ENCODE data around the gene THRAP3. TPM values are rescaled to one million over a fixed set of nuclear protein-coding genes. Genes with fewer than 3 reads are reported as not detected.

Gene THRAP3
- total RNA-seq, 1 experiment from 2014 or later = 133 TPM

DNA sequence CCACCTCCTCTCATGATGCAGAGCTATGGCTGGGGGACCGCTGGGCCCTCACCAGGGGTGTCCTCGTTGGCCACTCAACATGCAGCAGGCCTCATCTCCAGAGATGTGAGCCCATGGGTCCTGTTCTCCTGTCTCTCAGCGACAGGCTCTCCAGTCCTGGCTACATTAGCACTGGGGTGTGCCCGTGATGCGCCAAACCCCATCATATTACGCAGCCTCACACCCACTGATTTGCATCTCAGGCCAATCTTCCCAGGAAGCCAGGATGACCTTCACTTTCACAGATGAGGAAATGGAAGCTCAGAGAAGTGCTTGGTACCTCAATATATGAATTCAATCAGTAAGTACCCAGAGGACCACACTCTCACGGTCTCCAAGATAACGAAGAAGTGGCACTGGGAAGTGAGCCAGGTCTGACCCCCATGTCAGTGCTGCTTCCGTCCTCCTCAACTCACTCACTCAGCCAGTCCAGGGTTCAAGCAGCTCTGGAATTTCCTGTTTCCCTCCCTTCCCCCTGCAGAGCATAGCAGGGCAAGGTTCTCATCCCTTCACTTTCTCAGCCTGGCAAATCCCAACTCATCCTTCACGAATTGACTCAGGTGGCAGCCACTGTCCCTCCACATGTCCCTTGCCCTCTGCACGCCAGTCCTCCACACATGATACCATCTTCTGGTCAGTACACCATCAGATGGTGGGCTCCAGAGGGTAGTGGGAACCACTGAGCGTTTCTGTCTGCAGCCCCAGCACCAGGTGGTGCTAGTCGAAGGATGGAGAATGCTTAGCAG, 128.1 kb downstream of the THRAP3 start:
- intact Hi-C loops (cut with micrococcal nuclease; ENCODE audit: unreplicated experiment) = no loop called here
- Histone ChIP-seq H3K9me3 (ENCODE audit: low read depth, low read length, poor library complexity, severe bottlenecking) (no peaks in the 10 kb centered on the region), H3K4me1 (ENCODE audit: insufficient read depth, low read length, poor library complexity, severe bottlenecking) (peaks cover 19% of the 10 kb centered on the region), H3K4me3 (ENCODE audit: low read depth, low read length, poor library complexity, severe bottlenecking) (no peak overlapping the region), H3K27ac (ENCODE audit: low read depth, low read length, poor library complexity, severe bottlenecking) (peak overlapping the region; percentile 66), H3K36me3 (ENCODE audit: insufficient read depth, low read length, poor library complexity, severe bottlenecking) (peaks cover 54% of the 10 kb centered on the region), H3K27me3 (replicated peaks; ENCODE audit: insufficient read depth, low read depth, low read length, poor library complexity) (no peaks in the 10 kb centered on the region)
- peak; percentile 34 for DNase-seq (ENCODE audit: low spot score)
- CTCF ChIA-PET = no interaction called here
- POLR2A ChIA-PET (ENCODE audit: low non-redundant PET) = interaction anchor here (0.5 kb wide), 1 partner anchor 34 kb away, joined by 3 read pairs; no protein-coding TSS in a partner anchor
- no TSS peak for BruUV-seq (replicated peaks)
- no peak for TF ChIP-seq EZH2 (IDR thresholded peaks at IDR 0.05; ENCODE audit: borderline replicate concordance, low read depth, low read length, poor library complexity, severe bottlenecking)
- TF ChIP-seq, protein P1, sequence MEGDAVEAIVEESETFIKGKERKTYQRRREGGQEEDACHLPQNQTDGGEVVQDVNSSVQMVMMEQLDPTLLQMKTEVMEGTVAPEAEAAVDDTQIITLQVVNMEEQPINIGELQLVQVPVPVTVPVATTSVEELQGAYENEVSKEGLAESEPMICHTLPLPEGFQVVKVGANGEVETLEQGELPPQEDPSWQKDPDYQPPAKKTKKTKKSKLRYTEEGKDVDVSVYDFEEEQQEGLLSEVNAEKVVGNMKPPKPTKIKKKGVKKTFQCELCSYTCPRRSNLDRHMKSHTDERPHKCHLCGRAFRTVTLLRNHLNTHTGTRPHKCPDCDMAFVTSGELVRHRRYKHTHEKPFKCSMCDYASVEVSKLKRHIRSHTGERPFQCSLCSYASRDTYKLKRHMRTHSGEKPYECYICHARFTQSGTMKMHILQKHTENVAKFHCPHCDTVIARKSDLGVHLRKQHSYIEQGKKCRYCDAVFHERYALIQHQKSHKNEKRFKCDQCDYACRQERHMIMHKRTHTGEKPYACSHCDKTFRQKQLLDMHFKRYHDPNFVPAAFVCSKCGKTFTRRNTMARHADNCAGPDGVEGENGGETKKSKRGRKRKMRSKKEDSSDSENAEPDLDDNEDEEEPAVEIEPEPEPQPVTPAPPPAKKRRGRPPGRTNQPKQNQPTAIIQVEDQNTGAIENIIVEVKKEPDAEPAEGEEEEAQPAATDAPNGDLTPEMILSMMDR (conservative IDR thresholded peaks at IDR 0.05; ENCODE audit: low read depth, low read length) = no peak

DNA sequence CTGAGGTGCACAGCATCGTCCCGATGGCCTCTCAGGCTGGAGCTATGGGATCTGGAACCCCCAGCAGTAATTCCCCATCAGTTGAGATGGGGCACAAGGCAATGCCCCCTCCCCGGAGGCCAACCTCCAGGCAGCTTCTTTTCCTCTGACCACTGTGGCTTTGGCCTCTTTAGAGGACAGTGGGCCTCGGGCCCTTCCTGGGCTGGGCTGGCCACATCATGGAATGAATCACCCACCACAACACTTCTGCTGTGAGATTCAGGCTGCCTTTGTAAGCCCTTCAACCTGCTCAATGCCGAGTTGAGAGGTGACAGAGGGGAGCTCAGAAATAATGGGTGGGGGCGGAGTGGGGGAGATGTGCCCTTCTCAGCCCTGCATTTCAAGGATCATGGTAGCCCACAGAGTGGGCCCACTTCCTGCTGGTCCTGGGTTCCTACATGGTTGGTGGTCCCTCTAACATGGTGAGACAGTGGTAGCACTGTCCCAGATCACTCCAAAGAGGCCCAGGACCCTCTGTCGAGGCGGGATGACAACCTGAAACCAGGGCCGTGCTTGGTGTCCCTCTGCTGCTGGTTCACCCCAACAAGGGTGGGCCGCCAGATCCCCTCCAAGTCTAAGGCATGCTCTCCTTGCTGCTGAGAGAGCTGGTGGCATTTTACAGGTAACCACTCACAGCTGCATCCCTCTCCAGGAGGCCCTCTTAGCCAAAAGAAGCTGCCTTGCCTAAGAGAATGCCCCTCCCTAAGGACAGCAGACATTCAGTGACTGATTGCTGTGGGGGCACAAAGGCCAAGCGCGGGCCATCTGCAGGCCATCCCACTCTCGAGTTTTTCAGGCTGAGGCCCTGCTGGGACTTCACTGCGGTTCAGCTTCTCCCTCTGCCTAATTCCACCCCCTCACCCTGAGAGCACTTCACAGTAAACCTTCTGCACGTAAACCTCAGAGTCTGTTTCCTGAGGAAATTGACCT, 129.0 kb downstream of the THRAP3 start:
- Histone ChIP-seq H3K27ac (ENCODE audit: low read depth, low read length, poor library complexity, severe bottlenecking) (no peak overlapping the region), H3K4me1 (ENCODE audit: insufficient read depth, low read length, poor library complexity, severe bottlenecking) (peaks cover 19% of the 10 kb centered on the region), H3K4me3 (ENCODE audit: low read depth, low read length, poor library complexity, severe bottlenecking) (no peak overlapping the region), H3K36me3 (ENCODE audit: insufficient read depth, low read length, poor library complexity, severe bottlenecking) (peaks cover 53% of the 10 kb centered on the region), H3K9me3 (ENCODE audit: low read depth, low read length, poor library complexity, severe bottlenecking) (no peaks in the 10 kb centered on the region), H3K27me3 (replicated peaks; ENCODE audit: insufficient read depth, low read depth, low read length, poor library complexity) (no peaks in the 10 kb centered on the region)
- TF ChIP-seq, protein P1 (conservative IDR thresholded peaks at IDR 0.05; ENCODE audit: low read depth, low read length) = no peak
- TF ChIP-seq EZH2 (IDR thresholded peaks at IDR 0.05; ENCODE audit: borderline replicate concordance, low read depth, low read length, poor library complexity, severe bottlenecking) = no peak
- intact Hi-C loops (cut with micrococcal nuclease; ENCODE audit: unreplicated experiment) = no loop called here
- ChIA-PET POLR2A (ENCODE audit: low non-redundant PET) (no interaction called here), CTCF (no interaction called here)
- DNase-seq (ENCODE audit: low spot score) = no peak
- no TSS peak for BruUV-seq (replicated peaks)

DNA sequence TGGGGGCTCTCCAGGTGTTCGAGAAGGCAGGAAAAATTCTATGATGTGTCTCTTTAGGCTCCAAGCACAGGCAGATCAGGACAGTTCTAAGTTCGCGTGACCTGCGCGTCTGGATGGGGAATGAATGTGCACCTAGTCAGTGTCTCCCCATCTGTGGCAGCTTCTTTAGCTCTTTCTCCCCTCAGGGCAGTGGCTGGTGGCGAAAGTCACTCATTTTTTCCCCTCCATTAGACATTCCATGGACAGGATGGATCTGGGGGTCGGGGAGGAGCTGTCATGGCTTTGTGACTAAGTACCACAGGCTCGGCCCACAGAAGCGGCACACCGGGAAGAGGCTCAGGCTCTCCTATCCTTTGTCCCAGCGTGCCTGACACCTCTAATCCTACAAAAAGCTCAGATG, 130.2 kb downstream of the THRAP3 start:
- no peak for DNase-seq (ENCODE audit: low spot score)
- BruUV-seq (replicated peaks) = no TSS peak
- no peak for TF ChIP-seq EZH2 (IDR thresholded peaks at IDR 0.05; ENCODE audit: borderline replicate concordance, low read depth, low read length, poor library complexity, severe bottlenecking)
- TF ChIP-seq, protein P1 (conservative IDR thresholded peaks at IDR 0.05; ENCODE audit: low read depth, low read length) = no peak
- Histone ChIP-seq H3K4me1 (ENCODE audit: insufficient read depth, low read length, poor library complexity, severe bottlenecking) (peaks cover 19% of the 10 kb centered on the region), H3K36me3 (ENCODE audit: insufficient read depth, low read length, poor library complexity, severe bottlenecking) (peaks cover 50% of the 10 kb centered on the region), H3K27ac (ENCODE audit: low read depth, low read length, poor library complexity, severe bottlenecking) (no peak overlapping the region), H3K27me3 (replicated peaks; ENCODE audit: insufficient read depth, low read depth, low read length, poor library complexity) (no peaks in the 10 kb centered on the region), H3K9me3 (ENCODE audit: low read depth, low read length, poor library complexity, severe bottlenecking) (no peaks in the 10 kb centered on the region), H3K4me3 (ENCODE audit: low read depth, low read length, poor library complexity, severe bottlenecking) (no peak overlapping the region)
- CTCF ChIA-PET = no interaction called here
- intact Hi-C loops (cut with micrococcal nuclease; ENCODE audit: unreplicated experiment) = no loop called here
- POLR2A ChIA-PET (ENCODE audit: low non-redundant PET) = no interaction called here

Other genes with a start within 250 kb of the THRAP3 start
- 2.8 and 4.6 TPM in 2 replicates for gene TEKT2, start 140.3 kb upstream of the THRAP3 start, total RNA-seq (2021)
- gene ADPRS, start 135.6 kb upstream of the THRAP3 start, total RNA-seq (2021) = 34.2 and 37.2 TPM in 2 replicates
- 0.22 and 0.24 TPM in 2 replicates for gene COL8A2, start 99.2 kb upstream of the THRAP3 start, total RNA-seq (2021)
- 86.5 and 86.6 TPM in 2 replicates for gene TRAPPC3, start 75.0 kb upstream of the THRAP3 start, total RNA-seq (2021)
- 192 and 206 TPM in 2 replicates for gene MAP7D1, start 68.3 kb upstream of the THRAP3 start, total RNA-seq (2021)
- 2.9 and 4.0 TPM in 2 replicates for gene SH3D21, start 81.9 kb downstream of the THRAP3 start, total RNA-seq (2021)
- 6.2 and 8.4 TPM in 2 replicates for gene EVA1B, start 99.2 kb downstream of the THRAP3 start, total RNA-seq (2021)
- gene STK40, start 161.5 kb downstream of the THRAP3 start, total RNA-seq (2021) = 93.2 and 109 TPM in 2 replicates
- 60.7 and 68.0 TPM in 2 replicates for gene LSM10, start 173.5 kb downstream of the THRAP3 start, total RNA-seq (2021)
- 5.7 and 10.6 TPM in 2 replicates for gene OSCP1, start 226.0 kb downstream of the THRAP3 start, total RNA-seq (2021)
- gene MRPS15, start 239.9 kb downstream of the THRAP3 start, total RNA-seq (2021) = 140 and 144 TPM in 2 replicates